GM19467 (cell line): Measurements from ENCODE around the gene BAIAP2L1.

Experiments used
- ATAC-seq: cut with Tn5 transposase; IDR thresholded peaks from one replicate; pipeline ENCODE4 v1.9.1; 2021; ENCODE audit warnings: mild to moderate bottlenecking, moderate library complexity; ENCODE audit not compliant: unreplicated experiment

The BAIAP2L1 gene

GRCh38 chr7:98360221-98361130, 40.4 kb downstream of the BAIAP2L1 start:
- no peak for ATAC-seq

DNA sequence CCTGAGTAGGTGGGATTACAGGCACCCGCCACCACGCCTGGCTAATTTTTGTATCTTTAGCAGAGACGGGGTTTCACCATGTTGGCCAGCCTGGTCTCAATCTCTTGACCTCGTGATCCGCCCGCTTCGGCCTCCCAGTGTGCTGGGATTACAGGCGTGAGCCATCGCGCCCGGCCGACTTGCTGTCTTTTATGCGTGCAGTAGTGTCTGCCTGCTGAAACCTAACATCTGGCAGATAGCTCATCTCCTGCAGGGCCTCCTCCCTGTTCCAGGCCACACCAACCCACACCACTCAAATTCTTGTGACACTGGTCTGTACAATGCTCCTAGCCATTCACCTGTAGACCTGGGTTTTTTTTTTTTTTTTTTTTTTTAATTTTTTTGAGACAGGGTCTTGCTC, 41.5 kb downstream of the BAIAP2L1 start:
- ATAC-seq: no peak

DNA sequence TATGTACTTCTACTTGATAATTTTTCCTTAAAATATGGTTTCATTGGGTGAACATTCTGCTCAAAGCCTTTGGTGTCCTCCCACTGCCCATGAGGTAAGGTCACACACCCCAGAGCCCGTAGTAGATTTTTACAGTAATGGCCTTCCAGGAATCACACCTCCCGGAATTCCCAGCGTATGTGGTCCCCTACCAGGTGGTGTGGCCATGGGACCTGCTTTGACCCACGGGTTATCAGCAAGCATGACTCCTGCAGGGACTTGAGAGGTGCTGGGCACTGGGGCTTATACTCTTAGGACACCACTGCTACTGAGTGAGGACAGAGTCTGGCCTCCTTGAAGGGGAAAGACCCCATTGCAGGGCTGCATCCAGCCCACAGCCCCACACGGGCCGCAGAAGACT, 42.2 kb downstream of the BAIAP2L1 start:
- ATAC-seq: no peak

DNA sequence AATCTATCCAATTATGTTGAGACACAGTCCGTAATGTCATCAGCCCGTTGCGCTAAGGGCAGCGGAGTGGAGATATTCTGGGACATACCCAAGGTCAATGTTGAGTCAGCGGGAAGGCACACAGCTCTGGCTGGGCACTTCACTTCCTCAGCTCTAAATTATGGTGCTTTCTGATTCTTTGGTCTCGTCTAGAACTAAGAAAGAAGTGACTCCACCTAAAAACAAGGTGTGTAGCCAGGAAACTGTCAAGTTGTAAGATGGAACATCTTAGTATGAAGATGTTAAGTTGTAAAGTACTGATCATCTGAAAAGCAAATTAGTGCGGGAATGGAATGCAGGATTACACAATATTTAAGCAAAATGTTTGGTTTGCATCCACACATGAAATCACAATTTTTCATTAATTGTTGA, 43.1 kb downstream of the BAIAP2L1 start:
- ATAC-seq: no peak

- no peak for ATAC-seq
These were observed 45.7 kb downstream of the BAIAP2L1 start for GRCh38 chr7:98355250-98355538.

GRCh38 chr7:98354511-98355249, 46.2 kb downstream of the BAIAP2L1 start:
- no peak for ATAC-seq

- ATAC-seq: no peak
These were observed 46.8 kb downstream of the BAIAP2L1 start for GRCh38 chr7:98354052-98354451.

- no peak for ATAC-seq
These were observed 48.3 kb downstream of the BAIAP2L1 start for GRCh38 chr7:98352621-98353020.

- no peak for ATAC-seq
These were observed 49.8 kb downstream of the BAIAP2L1 start for GRCh38 chr7:98351136-98351535.

DNA sequence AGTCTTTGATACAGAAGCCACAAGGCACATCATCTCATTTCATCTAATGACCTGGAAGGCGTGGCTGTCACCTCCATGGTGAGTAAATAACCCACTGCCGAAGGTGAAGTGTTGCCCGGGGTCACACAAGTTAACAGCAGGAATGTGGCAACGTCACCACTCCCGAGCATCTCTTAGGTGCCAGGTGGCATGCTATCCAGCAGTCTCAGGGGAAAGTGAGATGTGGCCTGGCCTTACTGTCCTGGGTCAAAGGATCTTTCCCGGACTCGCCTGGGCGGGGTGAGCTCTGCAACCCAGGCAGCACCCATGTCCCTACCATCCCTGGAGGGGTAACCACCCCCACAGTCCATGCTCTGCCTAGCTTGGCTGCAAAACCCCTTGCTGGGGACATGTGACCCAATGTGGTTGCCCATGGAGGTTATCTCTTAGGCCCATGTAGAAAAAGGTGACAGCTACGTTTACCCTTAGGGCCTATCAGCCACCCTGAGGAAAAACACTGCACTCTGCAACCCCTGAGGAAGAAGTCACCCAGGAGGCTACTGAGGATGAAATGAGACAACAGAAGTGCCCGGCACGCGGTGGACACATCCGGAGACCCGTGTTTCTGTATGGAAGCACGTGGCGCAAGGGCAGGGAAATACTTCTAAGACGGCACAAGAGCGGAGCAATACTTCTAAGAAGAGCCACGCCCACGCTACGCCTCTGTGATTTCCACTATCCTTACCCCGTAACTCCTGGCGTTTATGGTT, 52.0 kb downstream of the BAIAP2L1 start:
- no peak for ATAC-seq

DNA sequence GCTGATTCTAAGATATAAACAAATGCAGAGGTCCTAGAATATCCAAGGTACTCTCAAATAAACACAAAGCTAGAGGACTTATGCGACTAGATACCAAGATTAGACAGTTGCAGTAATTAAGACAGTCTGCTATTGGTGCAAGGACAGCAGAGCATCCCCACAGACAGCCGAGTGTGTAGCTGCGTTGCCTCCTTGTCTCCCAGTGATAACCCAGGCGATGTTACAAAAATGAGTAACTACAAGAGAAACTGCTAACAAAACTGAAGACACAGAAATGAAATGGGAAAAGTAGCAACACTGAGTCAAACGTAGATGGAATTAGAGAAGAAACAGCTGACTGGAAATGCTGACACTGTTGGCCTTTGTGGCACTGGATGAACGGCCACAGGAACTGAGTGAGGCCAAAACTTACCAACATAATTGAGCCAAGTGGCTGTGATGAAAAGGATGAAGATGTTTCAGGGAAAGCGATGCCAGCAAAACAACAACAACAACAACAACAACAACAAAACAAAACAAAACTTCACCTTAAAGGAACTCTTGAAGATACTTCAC, 54.3 kb downstream of the BAIAP2L1 start:
- ATAC-seq: no peak

GRCh38 chr7:98341106-98341505, 59.8 kb downstream of the BAIAP2L1 start:
- no peak for ATAC-seq

DNA sequence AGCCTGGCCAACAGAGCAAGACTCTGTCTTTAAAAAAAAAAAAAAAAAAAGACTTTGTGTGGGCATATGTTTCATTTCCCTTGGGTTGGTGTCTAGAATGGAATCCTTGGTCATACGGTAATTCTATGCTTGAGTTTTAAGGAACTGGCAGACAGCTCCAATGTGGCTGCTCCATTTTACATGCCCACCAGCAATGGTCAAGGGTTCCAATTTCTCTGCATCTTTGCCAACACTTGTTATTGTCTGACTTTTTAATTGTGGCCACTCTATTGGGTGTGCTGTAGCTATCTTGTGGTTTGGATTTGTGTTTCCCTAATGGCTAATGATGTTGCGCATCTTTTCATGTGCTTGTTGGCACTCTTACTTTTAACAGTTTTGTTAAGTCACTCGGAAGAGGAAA, 61.8 kb downstream of the BAIAP2L1 start:
- no peak for ATAC-seq

- no peak for ATAC-seq
These were observed 62.4 kb downstream of the BAIAP2L1 start for GRCh38 chr7:98338441-98338840.

DNA sequence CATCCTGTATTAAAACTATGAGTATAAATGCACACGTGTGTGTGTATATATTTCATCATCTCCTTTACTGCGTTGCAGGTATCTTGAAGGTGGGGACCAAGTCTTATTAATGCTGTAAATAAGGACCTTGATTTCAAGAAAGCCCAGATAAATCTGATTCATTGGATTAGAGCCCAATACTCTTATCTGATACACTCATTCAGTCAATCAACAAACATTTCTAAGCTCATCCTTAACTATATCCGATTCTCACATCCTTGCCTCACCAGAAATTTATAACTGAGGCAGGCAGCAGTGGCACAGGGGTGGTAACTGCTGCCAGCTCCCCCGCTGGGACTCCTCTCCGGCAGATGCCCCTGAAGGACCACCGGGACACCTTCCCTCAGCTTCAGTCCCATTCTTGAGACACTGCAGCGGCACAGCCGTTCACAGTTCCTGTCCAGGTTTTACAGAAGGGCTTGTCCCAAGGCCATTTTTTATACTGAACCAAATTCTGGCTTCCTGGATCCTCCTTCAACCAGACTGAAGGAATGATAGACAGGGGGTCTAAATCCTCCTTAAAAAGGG, 65.4 kb downstream of the BAIAP2L1 start:
- no peak for ATAC-seq

- no peak for ATAC-seq
These were observed 66.8 kb downstream of the BAIAP2L1 start for GRCh38 chr7:98334081-98334480.

GRCh38 chr7:98330926-98331529, 69.9 kb downstream of the BAIAP2L1 start:
- ATAC-seq: no peak

DNA sequence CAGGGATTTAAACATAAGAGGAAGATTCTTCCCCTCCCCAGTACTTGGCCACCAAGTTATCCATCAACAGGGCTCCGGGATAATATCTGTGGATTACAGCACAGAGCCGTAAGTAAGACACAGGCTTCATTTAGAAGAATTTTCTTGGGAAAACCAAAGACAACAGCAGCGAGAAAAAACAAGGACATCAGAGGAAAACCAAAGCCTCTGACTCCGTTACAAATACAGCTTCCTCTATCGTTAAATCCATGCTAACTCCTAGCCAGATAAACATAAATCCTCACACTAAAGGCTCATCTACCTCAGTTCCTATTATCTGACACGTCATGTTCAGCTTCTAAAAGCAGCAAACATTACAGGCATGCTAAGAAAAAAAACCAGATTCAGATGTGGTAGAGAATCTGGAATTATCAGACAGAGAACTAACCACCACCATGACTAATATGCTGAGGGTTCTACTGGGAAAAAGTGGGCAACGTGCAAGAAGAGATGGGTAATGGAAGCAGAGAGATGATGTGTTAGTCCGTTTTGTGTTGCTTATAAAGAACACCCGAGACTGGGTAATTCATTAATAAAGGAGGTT, 71.0 kb downstream of the BAIAP2L1 start:
- ATAC-seq: no peak

- ATAC-seq: no peak
These were observed 71.6 kb downstream of the BAIAP2L1 start for GRCh38 chr7:98329100-98329790.

DNA sequence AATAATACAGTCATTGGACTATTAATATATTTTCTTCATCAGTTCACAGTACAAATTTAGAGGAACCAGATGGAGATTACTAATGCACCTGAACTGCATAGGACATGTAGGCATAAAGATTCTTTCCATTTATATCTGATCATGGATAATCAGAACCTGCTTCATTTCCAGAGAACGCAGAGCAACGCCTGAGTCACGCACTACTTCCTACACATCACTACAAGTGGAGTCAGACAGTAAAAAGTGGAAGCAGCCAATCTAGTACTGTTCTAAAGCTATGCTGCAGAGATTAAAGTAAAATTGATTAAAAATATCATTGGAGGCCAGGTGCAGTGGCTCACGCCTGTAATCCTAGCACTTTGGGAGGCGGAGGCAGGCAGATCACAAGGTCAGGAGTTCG, 76.1 kb downstream of the BAIAP2L1 start:
- no peak for ATAC-seq
